Measurements from ENCODE around the gene GMDS. TPM values are rescaled to one million over a fixed set of nuclear protein-coding genes. Genes with fewer than 3 reads are reported as not detected.

GMDS gene
- total RNA-seq, 1 donor from 2014 or later: 27.0 TPM

DNA sequence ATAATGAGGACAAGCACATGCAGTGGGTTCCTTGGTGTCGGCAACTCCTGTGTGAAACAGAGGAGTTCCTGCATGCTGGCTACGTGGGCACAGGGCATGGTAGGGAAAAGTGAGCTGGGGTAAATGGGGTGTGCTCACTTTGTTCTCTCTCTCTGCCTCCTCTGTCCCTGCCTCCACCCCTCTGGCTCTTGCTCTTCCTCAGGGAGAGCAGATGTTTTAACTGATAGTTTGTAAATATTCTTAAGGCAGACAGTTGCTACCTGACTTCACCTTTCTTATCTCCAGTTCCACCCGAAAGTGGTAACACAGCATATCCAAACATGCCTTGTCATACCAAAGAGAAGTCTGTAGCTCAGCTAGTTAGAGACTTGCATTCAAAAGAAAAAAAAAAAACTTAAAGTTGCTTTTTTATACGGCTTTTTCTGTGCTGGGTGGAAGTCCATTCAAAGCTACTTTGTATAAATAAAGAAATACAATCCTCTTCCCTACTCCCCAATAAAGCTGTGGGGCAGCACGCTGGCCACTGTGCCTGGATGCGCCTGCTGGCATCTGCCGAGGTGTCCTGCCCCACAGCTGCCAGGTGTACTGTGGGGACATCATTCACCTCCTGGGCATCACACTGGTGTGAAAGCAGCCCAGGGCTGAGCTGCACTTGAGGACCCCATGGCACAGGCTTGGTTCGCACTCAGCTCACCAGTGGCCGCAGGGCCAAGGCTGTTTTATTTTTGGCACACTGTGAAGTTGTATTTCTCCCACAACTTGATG, 542.1 kb downstream of the GMDS start:
- Histone ChIP-seq H3K4me3 (ENCODE audit: low read depth, low read length) (no peak overlapping the region), H3K36me3 (ENCODE audit: control insufficient read depth, insufficient read depth, low read length) (no peaks in the 10 kb centered on the region), H3K27me3 (ENCODE audit: control insufficient read depth, insufficient read depth, low read length) (no peaks in the 10 kb centered on the region)
- DNase-seq (ENCODE audit: low read depth): no peak
- TF ChIP-seq, protein P1, sequence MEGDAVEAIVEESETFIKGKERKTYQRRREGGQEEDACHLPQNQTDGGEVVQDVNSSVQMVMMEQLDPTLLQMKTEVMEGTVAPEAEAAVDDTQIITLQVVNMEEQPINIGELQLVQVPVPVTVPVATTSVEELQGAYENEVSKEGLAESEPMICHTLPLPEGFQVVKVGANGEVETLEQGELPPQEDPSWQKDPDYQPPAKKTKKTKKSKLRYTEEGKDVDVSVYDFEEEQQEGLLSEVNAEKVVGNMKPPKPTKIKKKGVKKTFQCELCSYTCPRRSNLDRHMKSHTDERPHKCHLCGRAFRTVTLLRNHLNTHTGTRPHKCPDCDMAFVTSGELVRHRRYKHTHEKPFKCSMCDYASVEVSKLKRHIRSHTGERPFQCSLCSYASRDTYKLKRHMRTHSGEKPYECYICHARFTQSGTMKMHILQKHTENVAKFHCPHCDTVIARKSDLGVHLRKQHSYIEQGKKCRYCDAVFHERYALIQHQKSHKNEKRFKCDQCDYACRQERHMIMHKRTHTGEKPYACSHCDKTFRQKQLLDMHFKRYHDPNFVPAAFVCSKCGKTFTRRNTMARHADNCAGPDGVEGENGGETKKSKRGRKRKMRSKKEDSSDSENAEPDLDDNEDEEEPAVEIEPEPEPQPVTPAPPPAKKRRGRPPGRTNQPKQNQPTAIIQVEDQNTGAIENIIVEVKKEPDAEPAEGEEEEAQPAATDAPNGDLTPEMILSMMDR (IDR thresholded peaks at IDR 0.05; ENCODE audit: insufficient read depth, low read length, poor library complexity, severe bottlenecking): no peak

DNA sequence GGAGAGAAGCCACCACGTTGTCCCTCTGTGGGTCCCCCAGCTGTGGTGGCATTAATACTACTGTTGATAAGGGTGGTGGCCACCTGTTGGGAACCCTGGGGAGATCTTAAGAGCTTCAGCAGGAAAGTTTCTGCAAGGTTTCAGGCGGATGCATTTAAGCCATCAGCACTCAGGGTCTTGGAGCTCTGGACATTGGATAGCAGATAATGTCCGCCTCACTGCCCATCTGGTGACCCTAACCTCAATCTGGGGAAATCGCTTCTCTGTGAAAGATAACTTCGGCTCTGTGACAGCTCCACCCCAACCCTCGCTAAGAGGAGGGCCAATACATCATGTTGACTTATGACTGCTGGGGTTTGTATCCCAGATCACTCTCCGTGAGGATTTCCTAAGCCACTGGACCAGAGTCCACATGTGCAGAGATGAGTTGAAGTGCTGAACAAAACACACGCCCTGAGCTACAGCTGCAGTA, 542.8 kb downstream of the GMDS start:
- TF ChIP-seq, protein P1 (IDR thresholded peaks at IDR 0.05; ENCODE audit: insufficient read depth, low read length, poor library complexity, severe bottlenecking): no peak
- H3K4me3 ChIP-seq (ENCODE audit: low read depth, low read length): no peak overlapping the region
- H3K27me3 ChIP-seq (ENCODE audit: control insufficient read depth, insufficient read depth, low read length): no peaks in the 10 kb centered on the region
- no peak for DNase-seq (ENCODE audit: low read depth)
- no peaks in the 10 kb centered on the region for H3K36me3 ChIP-seq (ENCODE audit: control insufficient read depth, insufficient read depth, low read length)

- TF ChIP-seq, protein P1 (IDR thresholded peaks at IDR 0.05; ENCODE audit: insufficient read depth, low read length, poor library complexity, severe bottlenecking): no peak
- Histone ChIP-seq H3K27me3 (ENCODE audit: control insufficient read depth, insufficient read depth, low read length) (no peaks in the 10 kb centered on the region), H3K36me3 (ENCODE audit: control insufficient read depth, insufficient read depth, low read length) (no peaks in the 10 kb centered on the region), H3K4me3 (ENCODE audit: low read depth, low read length) (no peak overlapping the region)
- no peak for DNase-seq (ENCODE audit: low read depth)
These were observed 543.6 kb downstream of the GMDS start for GRCh38 chr6:1701668-1702353.

GRCh38 chr6:1700278-1700967, 545.0 kb downstream of the GMDS start:
- no peak overlapping the region for H3K4me3 ChIP-seq (ENCODE audit: low read depth, low read length)
- TF ChIP-seq, protein P1 (IDR thresholded peaks at IDR 0.05; ENCODE audit: insufficient read depth, low read length, poor library complexity, severe bottlenecking): no peak
- no peak for DNase-seq (ENCODE audit: low read depth)
- H3K36me3 ChIP-seq (ENCODE audit: control insufficient read depth, insufficient read depth, low read length): no peaks in the 10 kb centered on the region
- H3K27me3 ChIP-seq (ENCODE audit: control insufficient read depth, insufficient read depth, low read length): no peaks in the 10 kb centered on the region

DNA sequence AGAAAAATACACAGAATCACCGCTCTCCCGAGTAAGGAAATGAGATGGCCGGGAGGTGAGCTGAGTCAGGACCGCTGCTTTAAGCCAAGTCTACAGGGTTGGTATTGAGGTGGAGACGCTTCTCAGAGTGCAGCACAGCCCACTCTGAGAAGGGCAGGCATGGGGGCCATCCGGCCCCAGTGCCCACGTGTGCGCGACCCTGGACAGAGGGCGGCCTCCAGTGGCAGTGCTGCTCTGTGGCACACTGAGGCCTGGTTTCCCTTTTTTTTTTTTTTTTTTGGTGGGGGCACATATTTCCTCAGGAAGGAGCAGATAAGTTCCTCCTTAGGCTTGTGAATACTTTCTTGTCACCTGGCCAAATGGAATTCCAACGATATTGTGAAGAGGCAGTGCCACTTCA, 546.9 kb downstream of the GMDS start:
- no peak for DNase-seq (ENCODE audit: low read depth)
- TF ChIP-seq, protein P1 (IDR thresholded peaks at IDR 0.05; ENCODE audit: insufficient read depth, low read length, poor library complexity, severe bottlenecking): no peak
- Histone ChIP-seq H3K4me3 (ENCODE audit: low read depth, low read length) (no peak overlapping the region), H3K27me3 (ENCODE audit: control insufficient read depth, insufficient read depth, low read length) (no peaks in the 10 kb centered on the region), H3K36me3 (ENCODE audit: control insufficient read depth, insufficient read depth, low read length) (no peaks in the 10 kb centered on the region)

Data from kidney epithelial cell (primary cell).